Measurements from ENCODE around the gene EIF1AD.
"Not testable (repeated sequence)": the region's sequence is repeated elsewhere in the genome, so short reads cannot be mapped to it uniquely, and the experiment has no call there.

The EIF1AD gene

GRCh38 chr11:66020618-66021357 is 18.8 kb upstream of the EIF1AD start:
- FAIRE-seq: no peak

GRCh38 chr11:66020212-66020611 is 18.3 kb upstream of the EIF1AD start:
- no peak for FAIRE-seq

GRCh38 chr11:66017321-66017720 is 15.4 kb upstream of the EIF1AD start:
- no peak for FAIRE-seq

GRCh38 chr11:66016793-66017177 is 14.8 kb upstream of the EIF1AD start:
- FAIRE-seq: no peak

- FAIRE-seq: no peak
Observed at GRCh38 chr11:66015936-66016792, 14.2 kb upstream of the EIF1AD start.

- no peak for FAIRE-seq
Observed at GRCh38 chr11:66015454-66015881, 13.5 kb upstream of the EIF1AD start.

- no peak for FAIRE-seq
Observed at GRCh38 chr11:66014804-66015453, 13.0 kb upstream of the EIF1AD start.

- no peak for FAIRE-seq
Observed at GRCh38 chr11:66013762-66014100, 11.8 kb upstream of the EIF1AD start.

GRCh38 chr11:66012946-66013761 is 11.2 kb upstream of the EIF1AD start:
- no peak for FAIRE-seq

GRCh38 chr11:66012371-66012945 is 10.5 kb upstream of the EIF1AD start:
- FAIRE-seq: no peak

- FAIRE-seq: no peak
Observed at GRCh38 chr11:66011785-66012303, 9.9 kb upstream of the EIF1AD start, which contains the start of gene CST6. CST6 (plus strand) TSS chr11:66012008; CDS start chr11:66012045, 37 bp downstream.

GRCh38 chr11:66011239-66011784 is 9.4 kb upstream of the EIF1AD start:
- no peak for FAIRE-seq

GRCh38 chr11:66010036-66010435 is 8.1 kb upstream of the EIF1AD start:
- FAIRE-seq: not testable (repeated sequence)

GRCh38 chr11:66008468-66009101 is 6.6 kb upstream of the EIF1AD start:
- FAIRE-seq: no peak

- FAIRE-seq: no peak
Observed at GRCh38 chr11:66008095-66008467, 6.1 kb upstream of the EIF1AD start.

- FAIRE-seq: no peak
Observed at GRCh38 chr11:66007201-66007634, 5.3 kb upstream of the EIF1AD start.

- no peak for FAIRE-seq
Observed at GRCh38 chr11:66006891-66007176, 4.9 kb upstream of the EIF1AD start.

GRCh38 chr11:66006134-66006890 is 4.4 kb upstream of the EIF1AD start:
- no peak for FAIRE-seq

- FAIRE-seq: no peak
Observed at GRCh38 chr11:66004186-66004585, 2.2 kb upstream of the EIF1AD start.

- no peak for FAIRE-seq
Observed at GRCh38 chr11:66003291-66003690, 1.3 kb upstream of the EIF1AD start.
